T47D (cell line): ENCODE results near the gene SORL1.
"Not testable (repeated sequence)": the region's sequence is repeated elsewhere in the genome, so short reads cannot be mapped to it uniquely, and the experiment has no call there.

ENCODE experiments used
- DNase-seq, 2 experiments: peaks; one replicate each; pipeline versions ENCODE4 v3.0.0 to v3.0.0-alpha.2; 2011 to 2012; ENCODE audit warnings: low read depth in 1 of 2, low spot score in 1 of 2
- JUND ChIP-seq: IDR thresholded peaks from 2 replicates; pipeline ENCODE4 v1.6.1; 2012; ENCODE audit warnings: low read depth
- in situ Hi-C: cut with HindIII; loops from 2 replicates; pipeline ENCODE4 v1.10.0; 2016; ENCODE audit warnings: low sequenced_read_pairs, low pct_unique_long_range_greater_than_20kb

Gene SORL1

GRCh38 chr11:121625777-121626506 is 173.8 kb downstream of the SORL1 start:
- in situ Hi-C loops, result no loop called here
- no peak for DNase-seq

GRCh38 chr11:121626507-121626875 is 174.4 kb downstream of the SORL1 start:
- in situ Hi-C loops, result no loop called here
- no peak for DNase-seq
- no peak for TF ChIP-seq JUND

More at GRCh38 chr11:121625777-121626506, 173.8 kb downstream of the SORL1 start:
- no peak for TF ChIP-seq JUND

- DNase-seq, result no peak
- in situ Hi-C loops, result no loop called here
- no peak for TF ChIP-seq JUND
Measured at GRCh38 chr11:121626980-121627379, 174.9 kb downstream of the SORL1 start.

- in situ Hi-C loops, result no loop called here
- TF ChIP-seq JUND, result no peak
- no peak for DNase-seq
Measured at GRCh38 chr11:121630041-121630440, 177.9 kb downstream of the SORL1 start.

GRCh38 chr11:121631456-121631855 is 179.3 kb downstream of the SORL1 start:
- in situ Hi-C loops, result no loop called here
- no peak for DNase-seq
- no peak for TF ChIP-seq JUND

GRCh38 chr11:121634273-121634672 is 182.2 kb downstream of the SORL1 start:
- in situ Hi-C loops, result no loop called here
- DNase-seq, result no peak
- no peak for TF ChIP-seq JUND

GRCh38 chr11:121634889-121635288 is 182.8 kb downstream of the SORL1 start:
- in situ Hi-C loops, result no loop called here
- TF ChIP-seq JUND, result no peak
- DNase-seq, result no peak

GRCh38 chr11:121636081-121636799 is 184.1 kb downstream of the SORL1 start:
- in situ Hi-C loops, result no loop called here
- no peak for TF ChIP-seq JUND
- no peak for DNase-seq

GRCh38 chr11:121636800-121637176 is 184.7 kb downstream of the SORL1 start:
- TF ChIP-seq JUND, result no peak
- DNase-seq, result no peak
- in situ Hi-C loops, result no loop called here

GRCh38 chr11:121637587-121637986 is 185.5 kb downstream of the SORL1 start:
- in situ Hi-C loops, DNase-seq: not testable (repeated sequence)

- DNase-seq, result no peak
- in situ Hi-C loops, result no loop called here
- no peak for TF ChIP-seq JUND
Measured at GRCh38 chr11:121643479-121644186, 191.5 kb downstream of the SORL1 start.

GRCh38 chr11:121644187-121644512 is 192.0 kb downstream of the SORL1 start:
- in situ Hi-C loops, result no loop called here
- no peak for DNase-seq
- TF ChIP-seq JUND, result no peak

- TF ChIP-seq JUND, result no peak
- no peak for DNase-seq
- in situ Hi-C loops, result no loop called here
Measured at GRCh38 chr11:121645001-121645400, 192.9 kb downstream of the SORL1 start.
